Measurements from ENCODE around the gene PRKAR2A.
"Not testable (repeated sequence)": the region's sequence is repeated elsewhere in the genome, so short reads cannot be mapped to it uniquely, and the experiment has no call there.

Gene PRKAR2A

GRCh38 chr3:48727511-48727910 lies 120.2 kb downstream of the PRKAR2A start:
- no peak for DNase-seq (ENCODE audit: low spot score)

- not testable (repeated sequence) for DNase-seq (ENCODE audit: low spot score)
These were observed 122.4 kb downstream of the PRKAR2A start for GRCh38 chr3:48725185-48725855.

DNA sequence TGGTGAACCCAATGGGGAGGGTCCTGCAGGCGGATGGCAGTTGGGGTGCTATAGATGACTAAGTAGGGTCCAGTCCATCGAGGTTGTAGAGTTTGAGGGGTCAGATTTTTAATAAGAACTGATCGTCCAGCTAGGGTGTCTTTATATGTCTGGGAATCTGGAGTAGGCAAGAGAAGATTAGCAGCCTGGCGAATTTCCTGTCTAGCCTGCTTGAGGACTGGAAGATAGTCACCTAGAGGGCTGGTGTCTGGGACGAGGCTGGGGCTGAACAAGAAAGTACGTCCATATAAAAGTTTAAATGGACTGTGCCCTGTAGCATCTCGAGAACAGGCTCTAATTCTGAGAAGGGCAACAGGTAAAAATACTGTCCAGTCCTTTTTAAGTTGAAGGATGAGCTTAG lies 123.9 kb downstream of the PRKAR2A start:
- DNase-seq (ENCODE audit: low spot score) = no peak

- DNase-seq (ENCODE audit: low spot score) = not testable (repeated sequence)
These were observed 124.4 kb downstream of the PRKAR2A start for GRCh38 chr3:48723293-48723692.

DNA sequence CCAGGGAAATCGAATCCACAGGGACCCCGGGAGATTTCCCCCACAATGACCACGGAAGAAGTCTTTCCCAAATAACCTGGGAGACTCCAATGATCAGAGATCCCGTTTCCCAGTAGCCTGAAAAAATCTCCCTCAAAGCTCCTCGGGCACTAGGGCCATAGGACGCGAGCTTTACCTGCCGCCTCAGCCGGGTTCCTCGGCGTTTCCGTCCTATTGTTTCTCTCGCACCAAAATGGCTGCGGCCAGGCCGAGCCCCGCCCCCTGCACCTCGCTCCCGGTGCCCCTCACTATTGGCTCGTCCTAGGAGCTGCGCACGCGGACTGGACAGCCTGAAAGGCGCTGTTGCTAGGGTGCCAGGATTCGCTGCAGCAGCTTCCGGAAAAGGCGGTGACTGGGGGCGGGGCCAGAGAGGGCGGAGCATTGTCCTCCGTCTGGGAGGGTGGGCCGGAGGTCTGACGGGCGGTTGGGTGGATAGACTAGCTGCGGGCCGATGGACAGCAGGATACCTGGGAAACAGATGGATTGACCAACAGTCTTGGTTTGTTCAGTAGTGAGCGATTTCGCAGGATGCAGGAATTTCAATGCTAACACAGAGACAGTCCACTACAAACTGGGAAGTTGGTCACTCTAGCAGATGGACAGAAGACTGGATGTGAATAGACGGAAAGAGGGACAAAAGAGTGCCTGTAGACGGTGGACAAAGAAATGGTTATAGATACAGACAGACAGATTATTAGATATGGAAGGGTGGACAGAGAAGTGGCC lies 130.5 kb downstream of the PRKAR2A start, which contains the start of gene IP6K2:
IP6K2 (minus strand) TSS at position 240 of the 765 bp plus-strand sequence. CDS start 21,930 bp downstream, outside the sequence.
- peak; percentile 94 for DNase-seq (ENCODE audit: low spot score)

- no peak for DNase-seq (ENCODE audit: low spot score)
These were observed 131.1 kb downstream of the PRKAR2A start for GRCh38 chr3:48716508-48716981.

DNA sequence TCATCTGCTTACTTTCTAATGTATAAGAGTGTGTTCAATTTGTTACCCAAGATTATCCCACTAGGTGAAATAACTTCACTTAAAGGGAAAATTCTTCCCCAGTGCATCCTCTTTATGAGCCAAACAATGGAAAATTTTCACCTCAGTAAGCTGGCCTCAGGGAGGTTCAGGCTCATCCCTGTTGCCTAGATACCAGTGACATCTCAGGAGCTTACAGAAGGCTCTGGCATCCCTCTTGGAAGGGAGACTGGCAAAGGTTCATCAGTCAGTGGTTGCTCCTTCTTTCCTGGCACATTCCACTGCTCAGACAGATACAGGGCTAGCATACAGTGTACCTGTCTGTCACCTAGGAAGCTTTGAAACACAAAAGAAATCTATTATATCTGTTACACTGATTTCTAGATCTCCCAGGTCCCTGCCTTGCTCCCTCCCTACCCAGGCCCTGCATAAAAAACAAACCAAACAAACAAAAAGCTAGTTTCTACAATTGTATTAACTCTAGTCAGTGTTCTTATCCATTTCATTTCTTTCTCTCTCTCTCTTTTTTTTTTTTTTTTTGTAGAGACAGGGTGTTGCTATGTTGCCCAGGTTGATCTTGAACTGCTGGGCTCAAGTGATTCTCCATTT lies 132.4 kb downstream of the PRKAR2A start:
- no peak for DNase-seq (ENCODE audit: low spot score)

- no peak for DNase-seq (ENCODE audit: low spot score)
These were observed 135.9 kb downstream of the PRKAR2A start for GRCh38 chr3:48711727-48712126.

GRCh38 chr3:48709051-48709461 lies 138.6 kb downstream of the PRKAR2A start:
- DNase-seq (ENCODE audit: low spot score) = no peak

- DNase-seq (ENCODE audit: low spot score) = no peak
These were observed 139.2 kb downstream of the PRKAR2A start for GRCh38 chr3:48708481-48708889.

- no peak for DNase-seq (ENCODE audit: low spot score)
These were observed 140.5 kb downstream of the PRKAR2A start for GRCh38 chr3:48707157-48707556.

DNA sequence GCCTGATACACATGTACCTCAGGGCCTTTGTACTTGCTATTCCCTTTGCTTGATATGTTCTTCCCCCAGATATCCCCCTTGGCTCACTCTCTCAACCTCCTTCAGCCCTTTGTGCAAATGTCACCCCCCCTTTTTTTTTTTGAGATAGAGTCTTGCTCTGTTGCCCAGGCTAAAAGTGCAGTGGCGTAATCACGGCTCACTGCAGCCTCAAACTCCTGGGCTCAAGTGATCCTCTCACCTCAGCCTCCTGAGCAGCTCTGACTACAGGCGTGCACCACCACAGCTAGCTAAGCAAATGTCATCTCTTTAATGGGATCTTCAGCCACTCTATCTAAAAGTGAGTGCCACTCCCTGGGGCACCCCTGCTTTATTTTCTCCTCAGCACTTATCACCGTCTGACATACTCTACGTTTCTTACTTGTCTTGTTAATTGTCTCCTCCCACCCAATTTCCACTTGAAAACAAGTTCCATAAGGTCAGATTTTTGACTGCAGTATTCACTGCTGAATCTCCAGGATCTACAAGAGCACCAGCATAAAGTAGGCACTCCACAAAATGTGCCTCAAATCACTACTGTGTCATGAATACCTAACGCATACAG lies 145.3 kb downstream of the PRKAR2A start:
- DNase-seq (ENCODE audit: low spot score) = no peak

GRCh38 chr3:48700731-48701405 lies 146.8 kb downstream of the PRKAR2A start:
- no peak for DNase-seq (ENCODE audit: low spot score)

GRCh38 chr3:48698891-48699290 lies 148.8 kb downstream of the PRKAR2A start:
- no peak for DNase-seq (ENCODE audit: low spot score)

GRCh38 chr3:48697952-48698351 lies 149.7 kb downstream of the PRKAR2A start:
- no peak for DNase-seq (ENCODE audit: low spot score)

- peak; percentile 3 for DNase-seq (ENCODE audit: low spot score)
These were observed 151.1 kb downstream of the PRKAR2A start for GRCh38 chr3:48696601-48697000.
